DOHH2 (cell line): ENCODE measurements around the gene AQP6.
"Not testable (repeated sequence)": the region's sequence is repeated elsewhere in the genome, so short reads cannot be mapped to it uniquely, and the experiment has no call there.

Experiments used
- EZH2phosphoT487 ChIP-seq: fragments of 200-600 bp; sonication (generic); IDR thresholded peaks from 2 replicates; pipeline ENCODE4 v1.6.1; 2017; ENCODE audit warnings: borderline replicate concordance, mild to moderate bottlenecking, antibody characterized with exemption, low read length, moderate library complexity, mixed read lengths
- TF ChIP-seq, protein P1 (sequence below): fragments of 200-600 bp; sonication (generic); IDR thresholded peaks from one replicate; pipeline ENCODE4 v1.5.1; 2014; ENCODE audit warnings: antibody characterized with exemption, mild to moderate bottlenecking, low read depth, low read length; ENCODE audit not compliant: poor library complexity, severe bottlenecking

DNA sequence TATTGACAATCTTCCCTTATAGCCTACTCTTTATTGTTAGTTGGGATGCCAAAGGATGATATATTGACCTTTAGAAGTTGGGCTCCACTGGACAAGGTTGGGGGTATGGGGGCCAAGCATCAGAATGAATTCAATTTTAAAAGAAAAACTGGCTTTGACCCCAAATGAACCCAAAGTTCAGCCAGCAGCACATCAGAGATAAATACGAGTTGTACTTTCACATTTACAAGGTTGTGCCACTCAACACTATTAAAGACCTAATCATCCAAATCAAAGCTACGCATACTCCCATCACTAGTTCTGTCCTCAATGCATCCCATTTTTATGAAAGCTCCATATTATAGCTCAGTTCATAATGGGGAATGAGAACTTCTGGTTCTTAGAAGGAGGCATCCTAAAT is 16.7 kb downstream of the AQP6 start:
- TF ChIP-seq, protein P1, sequence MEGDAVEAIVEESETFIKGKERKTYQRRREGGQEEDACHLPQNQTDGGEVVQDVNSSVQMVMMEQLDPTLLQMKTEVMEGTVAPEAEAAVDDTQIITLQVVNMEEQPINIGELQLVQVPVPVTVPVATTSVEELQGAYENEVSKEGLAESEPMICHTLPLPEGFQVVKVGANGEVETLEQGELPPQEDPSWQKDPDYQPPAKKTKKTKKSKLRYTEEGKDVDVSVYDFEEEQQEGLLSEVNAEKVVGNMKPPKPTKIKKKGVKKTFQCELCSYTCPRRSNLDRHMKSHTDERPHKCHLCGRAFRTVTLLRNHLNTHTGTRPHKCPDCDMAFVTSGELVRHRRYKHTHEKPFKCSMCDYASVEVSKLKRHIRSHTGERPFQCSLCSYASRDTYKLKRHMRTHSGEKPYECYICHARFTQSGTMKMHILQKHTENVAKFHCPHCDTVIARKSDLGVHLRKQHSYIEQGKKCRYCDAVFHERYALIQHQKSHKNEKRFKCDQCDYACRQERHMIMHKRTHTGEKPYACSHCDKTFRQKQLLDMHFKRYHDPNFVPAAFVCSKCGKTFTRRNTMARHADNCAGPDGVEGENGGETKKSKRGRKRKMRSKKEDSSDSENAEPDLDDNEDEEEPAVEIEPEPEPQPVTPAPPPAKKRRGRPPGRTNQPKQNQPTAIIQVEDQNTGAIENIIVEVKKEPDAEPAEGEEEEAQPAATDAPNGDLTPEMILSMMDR, result not testable (repeated sequence)
- TF ChIP-seq EZH2phosphoT487, result not testable (repeated sequence)
